ENCODE results near the gene ACTR1A.
"Not testable (repeated sequence)": the region's sequence is repeated elsewhere in the genome, so short reads cannot be mapped to it uniquely, and the experiment has no call there.

The ACTR1A gene

DNA sequence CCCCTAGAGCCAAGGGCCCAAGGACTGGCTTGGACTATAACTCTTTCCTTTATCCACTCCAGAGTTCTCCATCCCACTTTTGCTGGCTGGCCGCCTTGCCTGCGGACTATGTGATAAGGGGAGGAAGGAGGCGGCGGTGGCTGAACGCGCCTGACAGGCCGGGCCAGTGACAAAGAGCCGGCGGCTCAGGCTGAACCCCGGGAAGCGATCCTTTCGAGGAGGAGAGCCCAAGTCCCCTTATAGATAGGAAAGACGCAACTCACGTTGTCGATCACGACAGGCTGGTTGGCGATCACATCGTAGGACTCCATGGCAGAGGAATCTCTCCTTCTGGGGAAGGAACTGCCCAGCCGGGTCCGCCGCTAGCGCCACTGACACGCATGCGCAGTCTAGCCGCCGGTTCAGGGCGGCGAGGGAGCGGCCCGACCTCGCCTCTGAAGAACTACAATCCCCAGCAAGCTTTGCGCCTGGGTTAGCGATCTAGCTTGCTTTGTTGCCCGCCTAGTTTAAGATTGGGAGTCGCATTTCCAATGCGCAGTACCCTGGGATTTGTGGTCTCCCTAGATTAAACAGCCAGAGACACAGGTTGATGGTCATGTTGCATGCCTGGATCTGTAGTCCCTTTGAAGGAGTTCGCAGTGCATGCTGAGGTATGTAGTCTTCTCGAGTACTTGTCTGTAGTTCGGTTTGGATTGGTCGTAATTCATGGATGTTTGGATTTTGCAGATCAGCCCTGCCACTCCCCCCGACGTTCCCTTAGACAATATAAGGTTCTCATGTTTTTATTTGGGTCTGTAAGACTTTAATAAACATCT is at the start of gene ACTR1A:
Gene ACTR1A (minus strand): TSS at position 376 of the 815 bp plus-strand sequence. CDS start 65 bp downstream, at position 311.
- Mint-ChIP-seq H3K9me3 (no peaks in the 10 kb centered on the region), H3K27ac (no peak within 1 kb of the TSS), H3K27me3 (no peaks in the 10 kb centered on the region), H3K36me3 (ENCODE audit: low read depth) (no peaks in the 10 kb centered on the region), H3K4me3 (no peak within 1 kb of the TSS), H3K4me1 (ENCODE audit: low read depth) (peaks cover 35% of the 10 kb centered on the region)

DNA sequence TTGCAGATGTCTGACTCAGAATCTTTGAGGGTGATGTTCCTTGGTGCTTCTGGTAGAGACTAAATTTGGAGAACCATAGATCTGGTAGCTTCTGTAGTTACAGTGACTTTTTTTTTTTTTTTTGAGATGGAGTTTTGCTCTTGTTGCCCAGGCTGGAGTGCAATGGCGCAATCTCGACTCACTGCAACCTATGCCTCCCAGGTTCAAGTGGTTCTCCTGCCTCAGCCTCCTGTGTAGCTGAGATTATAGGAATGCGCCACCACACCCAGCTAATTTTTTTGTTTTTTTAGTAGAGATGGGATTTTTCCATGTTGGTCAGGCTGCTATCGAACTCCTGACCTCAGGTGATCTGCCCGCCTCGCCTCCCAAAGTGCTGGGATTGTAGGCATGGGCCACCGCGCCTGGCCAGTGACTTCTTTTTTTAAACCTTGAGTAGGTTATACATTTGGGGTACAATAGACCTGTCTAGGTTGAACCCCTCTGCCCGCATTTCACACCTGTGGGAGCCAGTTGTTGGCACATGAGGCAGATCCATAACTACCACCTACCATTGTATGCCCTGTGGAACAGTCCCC is 48.2 kb upstream of the ACTR1A start:
- no peaks in the 10 kb centered on the region for H3K27me3 Mint-ChIP-seq
- no peak overlapping the region for H3K4me3 Mint-ChIP-seq
- no peaks in the 10 kb centered on the region for H3K4me1 Mint-ChIP-seq (ENCODE audit: low read depth)
- H3K36me3 Mint-ChIP-seq (ENCODE audit: low read depth): peaks cover 26% of the 10 kb centered on the region
- no peaks in the 10 kb centered on the region for H3K9me3 Mint-ChIP-seq
- no peak overlapping the region for H3K27ac Mint-ChIP-seq

DNA sequence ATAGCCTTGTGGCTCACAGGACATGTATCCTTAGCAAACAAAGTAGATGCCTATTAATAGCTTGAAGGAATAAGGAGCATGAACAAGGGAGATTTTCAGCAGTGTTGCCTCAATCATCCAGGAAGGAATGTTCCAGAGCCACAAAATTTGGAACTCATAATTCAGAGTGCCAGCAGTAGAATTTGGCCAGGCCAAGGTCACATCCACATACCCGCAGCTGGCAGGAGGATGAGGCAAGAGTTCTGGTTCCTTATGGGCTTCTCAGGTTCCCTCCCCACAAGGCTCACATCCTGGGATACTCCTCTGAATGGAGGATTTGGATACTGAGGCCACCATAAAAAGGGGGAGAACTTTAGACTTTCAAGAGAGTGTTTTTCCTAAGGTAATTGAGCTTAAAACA is 47.0 kb upstream of the ACTR1A start:
- peaks cover 25% of the 10 kb centered on the region for H3K36me3 Mint-ChIP-seq (ENCODE audit: low read depth)

DNA sequence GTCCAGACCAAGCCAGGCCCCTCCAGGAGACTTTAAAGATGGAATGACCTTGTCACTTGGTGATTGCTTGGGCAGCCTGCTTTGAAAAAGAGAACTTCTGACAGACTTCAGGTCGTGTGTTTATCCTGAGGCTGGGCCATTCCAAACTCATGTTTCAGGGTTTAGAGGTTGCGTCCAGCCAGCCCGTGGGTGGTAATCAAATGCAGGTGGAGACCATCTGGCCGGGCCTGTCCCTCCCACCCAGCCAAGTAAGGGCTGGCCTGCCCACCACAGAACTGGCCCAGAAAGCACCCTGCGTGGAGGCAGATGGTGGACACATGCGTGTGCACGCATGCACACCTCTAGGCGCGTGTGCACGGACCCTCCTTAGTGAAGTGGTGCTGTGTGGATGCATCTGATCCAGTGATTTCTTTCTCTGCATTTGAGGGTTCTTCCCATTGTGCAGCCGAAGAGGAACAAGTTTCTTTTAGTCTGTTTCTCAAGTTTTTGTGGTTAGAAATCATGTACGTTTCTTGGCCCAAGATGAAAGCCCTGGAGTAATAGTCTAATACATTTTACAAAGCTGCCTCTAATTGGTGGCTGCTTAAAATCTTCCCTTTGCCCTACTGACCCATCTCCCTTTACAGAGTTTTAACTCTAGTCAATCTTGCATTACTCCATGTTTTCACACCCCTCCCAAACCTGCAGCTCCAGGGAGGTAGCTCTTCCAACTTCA is 44.3 kb upstream of the ACTR1A start:
- H3K4me3 Mint-ChIP-seq: no peak overlapping the region
- peaks cover 13% of the 10 kb centered on the region for H3K36me3 Mint-ChIP-seq (ENCODE audit: low read depth)
- H3K27me3 Mint-ChIP-seq: no peaks in the 10 kb centered on the region
- H3K9me3 Mint-ChIP-seq: no peaks in the 10 kb centered on the region
- no peak overlapping the region for H3K27ac Mint-ChIP-seq
- peaks cover 11% of the 10 kb centered on the region for H3K4me1 Mint-ChIP-seq (ENCODE audit: low read depth)

More for the DNA sequence above, 47.0 kb upstream of the ACTR1A start:
- Mint-ChIP-seq H3K27ac (no peak overlapping the region), H3K4me1 (ENCODE audit: low read depth) (peaks cover 3% of the 10 kb centered on the region), H3K27me3 (no peaks in the 10 kb centered on the region), H3K4me3 (no peak overlapping the region), H3K9me3 (no peaks in the 10 kb centered on the region)

DNA sequence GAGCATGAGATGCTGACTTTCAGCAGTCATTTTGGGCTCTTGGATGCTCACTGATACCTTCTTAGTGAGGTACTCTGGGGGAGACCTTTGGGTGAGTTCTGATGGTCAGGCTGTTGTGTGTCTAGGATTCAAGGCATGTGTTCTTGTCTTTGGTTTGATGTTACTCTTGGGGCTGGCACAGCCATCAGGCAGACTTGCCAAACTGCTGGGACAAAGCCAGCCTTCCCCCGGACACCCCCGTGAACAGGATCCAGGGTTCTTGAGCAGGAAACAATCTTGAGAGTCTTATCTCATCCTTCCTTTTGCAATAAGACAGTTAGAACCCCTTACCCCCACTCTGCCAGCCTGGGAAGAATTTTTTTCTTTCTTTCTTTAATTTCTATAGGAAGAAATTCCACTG is 43.5 kb upstream of the ACTR1A start:
- peaks cover 11% of the 10 kb centered on the region for H3K4me1 Mint-ChIP-seq (ENCODE audit: low read depth)
- no peaks in the 10 kb centered on the region for H3K9me3 Mint-ChIP-seq
- no peak overlapping the region for H3K4me3 Mint-ChIP-seq
- no peak overlapping the region for H3K27ac Mint-ChIP-seq
- no peaks in the 10 kb centered on the region for H3K27me3 Mint-ChIP-seq
- peaks cover 12% of the 10 kb centered on the region for H3K36me3 Mint-ChIP-seq (ENCODE audit: low read depth)

DNA sequence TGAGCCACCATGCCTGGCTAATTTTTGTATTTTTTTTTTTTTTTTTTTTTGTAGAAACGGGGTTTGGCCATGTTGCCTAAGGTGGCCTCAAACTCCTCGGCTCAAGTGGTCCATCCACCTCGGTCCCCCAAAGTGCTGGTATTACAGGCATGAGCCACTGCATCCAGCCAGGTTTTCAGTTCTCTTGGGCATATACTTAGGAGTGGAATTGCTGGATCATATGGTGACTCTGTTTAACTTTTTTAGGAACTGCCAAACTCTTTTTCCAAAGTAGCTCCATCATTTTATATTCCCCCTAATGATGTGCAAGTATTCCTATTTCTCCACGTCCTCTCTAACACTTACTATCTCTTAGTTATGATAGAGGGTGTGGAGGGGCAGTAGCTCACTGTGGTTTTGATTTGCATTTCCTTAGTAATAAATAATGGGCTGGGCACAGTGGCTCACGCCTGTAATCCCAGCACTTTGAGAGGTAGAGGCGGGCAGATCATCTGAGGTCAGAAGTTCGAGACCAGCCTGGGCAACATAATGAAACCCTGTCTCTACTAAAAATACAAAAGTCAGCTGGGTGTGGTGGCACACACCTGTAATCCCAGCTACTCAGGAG is 42.9 kb upstream of the ACTR1A start:
- Mint-ChIP-seq H3K9me3 (no peaks in the 10 kb centered on the region), H3K27ac (no peak overlapping the region)

DNA sequence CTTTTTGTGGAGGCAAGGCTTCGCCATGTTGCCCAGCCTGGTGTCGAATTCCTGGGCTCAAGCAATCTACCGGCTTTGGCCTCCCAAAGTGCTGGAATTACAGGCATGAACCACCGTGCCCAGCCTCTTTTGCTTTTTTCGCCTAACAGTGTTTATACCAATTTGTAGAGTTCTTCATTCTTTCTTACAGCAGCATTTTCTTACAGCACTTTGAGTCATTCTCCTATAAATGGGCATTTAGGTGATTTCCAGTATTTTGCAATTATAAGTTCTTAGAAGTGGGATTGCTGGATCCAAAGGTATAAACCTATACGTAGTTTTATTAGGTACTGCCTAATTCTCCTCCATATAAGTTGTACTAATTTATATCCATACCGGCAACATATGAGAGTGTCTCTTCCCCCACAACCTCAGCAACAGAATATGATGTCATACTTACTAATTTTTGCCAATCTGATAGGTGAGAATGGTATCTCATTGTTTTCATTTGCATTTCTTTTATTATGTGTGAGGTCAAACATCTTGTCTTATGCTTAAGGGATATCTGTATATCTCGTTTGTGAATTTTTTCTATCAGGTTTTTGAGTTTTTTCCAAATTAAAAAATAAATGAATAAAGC is 40.4 kb upstream of the ACTR1A start:
- Mint-ChIP-seq H3K4me3 (no peak overlapping the region), H3K27ac (no peak overlapping the region), H3K27me3 (no peaks in the 10 kb centered on the region), H3K36me3 (ENCODE audit: low read depth) (no peaks in the 10 kb centered on the region), H3K4me1 (ENCODE audit: low read depth) (peaks cover 21% of the 10 kb centered on the region), H3K9me3 (no peaks in the 10 kb centered on the region)

More for the DNA sequence above, 42.9 kb upstream of the ACTR1A start:
- H3K36me3 Mint-ChIP-seq (ENCODE audit: low read depth): peaks cover 6% of the 10 kb centered on the region
- no peak overlapping the region for H3K4me3 Mint-ChIP-seq
- H3K4me1 Mint-ChIP-seq (ENCODE audit: low read depth): peaks cover 11% of the 10 kb centered on the region
- no peaks in the 10 kb centered on the region for H3K27me3 Mint-ChIP-seq

- no peaks in the 10 kb centered on the region for H3K9me3 Mint-ChIP-seq
- no peaks in the 10 kb centered on the region for H3K27me3 Mint-ChIP-seq
- no peaks in the 10 kb centered on the region for H3K36me3 Mint-ChIP-seq (ENCODE audit: low read depth)
- peaks cover 24% of the 10 kb centered on the region for H3K4me1 Mint-ChIP-seq (ENCODE audit: low read depth)
- no peak overlapping the region for H3K27ac Mint-ChIP-seq
- H3K4me3 Mint-ChIP-seq: no peak overlapping the region
Observed at GRCh38 chr10:102540023-102540422, 37.5 kb upstream of the ACTR1A start.

DNA sequence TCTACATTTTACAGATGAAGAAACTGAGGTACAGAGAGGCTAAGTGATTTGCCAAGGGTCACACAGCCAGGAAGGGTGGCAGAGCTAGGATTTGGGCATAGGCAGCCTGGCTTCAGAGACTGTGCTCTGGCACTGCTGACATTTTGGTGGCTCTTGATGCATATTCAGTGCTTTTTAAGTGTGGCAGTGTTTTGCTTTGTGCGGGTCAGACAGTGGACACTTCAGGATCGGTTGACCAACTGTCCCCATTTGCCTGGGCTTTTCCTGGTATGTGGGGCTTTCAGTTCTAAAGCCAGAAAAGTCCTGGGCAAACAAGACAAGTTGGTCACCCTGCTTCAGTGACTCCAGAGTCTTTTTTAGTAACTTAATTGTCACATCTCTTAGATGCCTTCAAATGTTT is 36.3 kb upstream of the ACTR1A start:
- Mint-ChIP-seq H3K27me3 (no peaks in the 10 kb centered on the region), H3K9me3 (no peaks in the 10 kb centered on the region), H3K27ac (no peak overlapping the region), H3K4me1 (ENCODE audit: low read depth) (peaks cover 24% of the 10 kb centered on the region), H3K36me3 (ENCODE audit: low read depth) (no peaks in the 10 kb centered on the region), H3K4me3 (no peak overlapping the region)

GRCh38 chr10:102537948-102538347 is 35.4 kb upstream of the ACTR1A start:
- Mint-ChIP-seq H3K36me3 (ENCODE audit: low read depth) (no peaks in the 10 kb centered on the region), H3K9me3 (no peaks in the 10 kb centered on the region), H3K4me1 (ENCODE audit: low read depth) (peaks cover 21% of the 10 kb centered on the region), H3K4me3 (no peak overlapping the region), H3K27me3 (no peaks in the 10 kb centered on the region), H3K27ac (no peak overlapping the region)

GRCh38 chr10:102537367-102537766 is 34.9 kb upstream of the ACTR1A start:
- Mint-ChIP-seq H3K36me3 (ENCODE audit: low read depth) (no peaks in the 10 kb centered on the region), H3K27ac (no peak overlapping the region), H3K9me3 (no peaks in the 10 kb centered on the region)

DNA sequence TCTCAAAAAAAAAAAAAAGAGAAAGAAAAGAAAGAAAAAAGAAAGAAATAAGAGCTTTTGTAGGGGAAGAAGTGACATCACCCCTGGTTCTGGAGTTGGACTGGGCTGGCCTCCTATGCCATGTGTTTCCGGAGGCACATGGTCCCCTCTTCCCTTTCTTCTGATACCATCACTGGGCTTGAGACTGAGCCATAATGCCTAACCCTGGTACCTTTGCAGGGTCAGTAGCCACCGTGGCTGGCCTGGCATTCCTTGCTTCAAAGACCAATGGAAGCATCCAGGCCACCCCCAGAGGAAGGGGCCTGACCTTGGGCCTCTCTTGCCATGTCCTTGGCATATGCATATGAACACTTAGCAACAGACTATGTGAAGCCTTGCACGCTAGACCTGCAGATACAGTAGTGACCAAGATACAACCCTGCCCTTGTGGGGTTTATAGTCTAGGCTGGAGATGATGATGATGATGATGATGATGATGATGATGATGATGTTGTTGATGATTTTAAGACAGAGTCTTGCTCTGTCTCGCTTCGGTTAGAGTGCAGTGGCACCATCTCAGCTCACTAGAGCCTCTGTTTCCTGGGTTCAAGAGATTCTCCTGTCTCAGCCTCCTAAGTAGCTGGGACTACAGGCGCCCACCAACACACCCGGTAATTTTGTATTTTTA is 33.1 kb upstream of the ACTR1A start:
- H3K4me3 Mint-ChIP-seq: no peak overlapping the region
- peaks cover 16% of the 10 kb centered on the region for H3K4me1 Mint-ChIP-seq (ENCODE audit: low read depth)
- no peaks in the 10 kb centered on the region for H3K9me3 Mint-ChIP-seq
- H3K27ac Mint-ChIP-seq: no peak overlapping the region
- H3K36me3 Mint-ChIP-seq (ENCODE audit: low read depth): no peaks in the 10 kb centered on the region
- no peaks in the 10 kb centered on the region for H3K27me3 Mint-ChIP-seq

More at GRCh38 chr10:102537367-102537766, 34.9 kb upstream of the ACTR1A start:
- H3K4me3 Mint-ChIP-seq: no peak overlapping the region
- no peaks in the 10 kb centered on the region for H3K27me3 Mint-ChIP-seq
- peaks cover 16% of the 10 kb centered on the region for H3K4me1 Mint-ChIP-seq (ENCODE audit: low read depth)

- not testable (repeated sequence) for H3K27ac Mint-ChIP-seq; H3K9me3 Mint-ChIP-seq; H3K36me3 Mint-ChIP-seq (ENCODE audit: low read depth); H3K4me3 Mint-ChIP-seq; H3K27me3 Mint-ChIP-seq
- H3K4me1 Mint-ChIP-seq (ENCODE audit: low read depth): peaks cover 12% of the 10 kb centered on the region
Observed at GRCh38 chr10:102534966-102535365, 32.5 kb upstream of the ACTR1A start.

- H3K27ac Mint-ChIP-seq: no peak overlapping the region
- no peaks in the 10 kb centered on the region for H3K9me3 Mint-ChIP-seq
- H3K36me3 Mint-ChIP-seq (ENCODE audit: low read depth): no peaks in the 10 kb centered on the region
- H3K4me3 Mint-ChIP-seq: no peak overlapping the region
- H3K4me1 Mint-ChIP-seq (ENCODE audit: low read depth): peaks cover 11% of the 10 kb centered on the region
- no peaks in the 10 kb centered on the region for H3K27me3 Mint-ChIP-seq
Observed at GRCh38 chr10:102534333-102534732, 31.8 kb upstream of the ACTR1A start.
